Measurements from ENCODE around the gene C1orf159. TPM values are rescaled to one million over a fixed set of nuclear protein-coding genes. Genes with fewer than 3 reads are reported as not detected.

Gene C1orf159
- polyA plus RNA-seq, 3 donors, result 3.0 to 18.8 (median 3.3) TPM

GRCh38 chr1:1099506-1100183 lies 16.2 kb downstream of the C1orf159 start:
- H3K27ac ChIP-seq (ENCODE audit: low read depth in 1 of 2, low read length in 2 of 2), result no peak overlapping the region
- H3K4me3 Mint-ChIP-seq, result no peak overlapping the region

More at GRCh38 chr1:1099506-1100183, 16.2 kb downstream of the C1orf159 start:
- Mint-ChIP-seq H3K9me3 (peaks cover 3 to 19% (median 10%) of the 10 kb centered on the region in 7 donors), H3K4me1 (peaks cover 6% of the 10 kb centered on the region), H3K27me3 (ENCODE audit: low read depth in 3 of 3) (peaks cover 0 to 3% (median 0%) of the 10 kb centered on the region in 3 donors), H3K27ac (no peak overlapping the region), H3K36me3 (peaks cover 0 to 2% of the 10 kb centered on the region in 2 donors)
- Histone ChIP-seq H3K9ac (ENCODE audit: insufficient read depth, low read length, poor library complexity, severe bottlenecking) (no peak overlapping the region), H3K36me3 (replicated peaks in 1 of 2; ENCODE audit: control insufficient read depth in 1 of 2, insufficient read depth in 2 of 2, low read length in 2 of 2) (no peaks in the 10 kb centered on the region), H3K4me2 (replicated peaks; ENCODE audit: extremely low read depth, low read length, poor library complexity, severe bottlenecking) (no peak overlapping the region), H3K4me1 (ENCODE audit: control insufficient read depth in 1 of 2, insufficient read depth in 2 of 2, low read length in 2 of 2) (no peaks in the 10 kb centered on the region), H3K4me3 (replicated peaks in 1 of 3; ENCODE audit: low read depth in 2 of 3, low read length in 3 of 3) (no peak overlapping the region), H3K27me3 (ENCODE audit: control insufficient read depth in 2 of 2, insufficient read depth in 2 of 2, low read length in 2 of 2) (peaks cover 0 to 3% of the 10 kb centered on the region in 2 donors), H3K79me2 (ENCODE audit: insufficient read depth, low read length) (no peaks in the 10 kb centered on the region), H4K20me1 (ENCODE audit: insufficient read depth, low read length) (no peaks in the 10 kb centered on the region), H3K9me3 (replicated peaks in 1 of 2; ENCODE audit: control insufficient read depth in 1 of 2, insufficient read depth in 1 of 2, low read length in 2 of 2) (peaks cover 0 to 11% of the 10 kb centered on the region in 2 donors), H2AFZ (ENCODE audit: insufficient read depth, low read depth, low read length, poor library complexity, severe bottlenecking) (no peak overlapping the region)
- intact Hi-C loops (cut with micrococcal nuclease), result no loop called here
- DNase-seq, result no peak
- TF ChIP-seq CTCF (IDR thresholded peaks at IDR 0.05), result no peak
- WGBS (ENCODE audit: insufficient coverage), result 100% methylated on average over 1 of the region's 4 CpGs
